GM19328 (cell line): ENCODE measurements around the gene AIFM2.

Experiments used
- ATAC-seq: cut with Tn5 transposase; IDR thresholded peaks from one replicate; pipeline ENCODE4 v1.9.1; 2021; ENCODE audit warnings: mild to moderate bottlenecking, moderate library complexity; ENCODE audit not compliant: unreplicated experiment

AIFM2 gene

DNA sequence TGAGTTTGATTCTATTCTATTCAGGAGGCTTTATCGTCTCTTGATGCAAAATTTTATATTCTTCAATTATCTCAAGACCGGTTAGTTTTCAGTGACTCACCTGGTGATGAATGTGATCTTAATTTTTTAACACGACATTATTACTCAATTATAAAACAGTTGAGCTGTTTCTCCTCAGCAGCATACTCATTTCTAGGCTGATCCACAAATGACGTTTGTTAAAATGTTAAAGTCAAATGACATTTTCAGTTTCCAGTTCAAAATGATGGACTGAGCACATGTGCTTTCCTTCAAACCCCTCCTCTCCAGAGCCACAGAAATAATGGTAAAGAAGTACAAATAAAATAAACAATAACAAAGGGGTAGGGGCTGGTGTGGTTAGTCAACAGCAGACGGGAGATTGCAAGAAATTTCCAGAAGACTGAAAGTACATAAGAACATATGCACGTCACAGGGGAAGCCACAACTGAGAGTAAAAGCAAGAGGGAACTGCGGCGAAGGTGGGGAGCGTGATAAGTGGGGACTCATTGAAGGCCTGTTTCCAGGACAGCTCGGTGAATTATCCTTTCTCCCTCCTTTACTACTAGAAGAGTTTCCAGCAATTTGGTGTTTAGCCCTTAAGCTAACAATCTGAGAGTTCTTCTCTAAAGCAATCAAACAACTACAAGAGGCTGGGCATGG is 69.1 kb downstream of the AIFM2 start:
- ATAC-seq = no peak
